Mucosa of descending colon (tissue), 3 donors: ENCODE results near the gene AHCYL2. TPM values are rescaled to one million over a fixed set of nuclear protein-coding genes. Genes with fewer than 3 reads are reported as not detected.

ENCODE experiments used
- ATAC-seq: fragments of 200-7000 bp; cut with Tn5 transposase; one replicate; pipeline ENCODE4 v1.9.1; 2020; ENCODE audit warnings: mild to moderate bottlenecking, moderate library complexity
- DNase-seq, 3 donors: peaks; one replicate each; pipeline ENCODE4 v3.0.0-alpha.2; 2020
- H3K36me3 ChIP-seq: fragments of 200-600 bp; one replicate; pipeline ENCODE4 v1.8.0; 2021; ENCODE audit warnings: low read depth, mild to moderate bottlenecking
- H3K4me1 ChIP-seq: fragments of 200-600 bp; one replicate; pipeline ENCODE4 v1.8.0; 2021; ENCODE audit warnings: low read depth, mild to moderate bottlenecking
- H3K4me3 ChIP-seq: fragments of 200-600 bp; one replicate; pipeline ENCODE4 v1.8.0; 2021; ENCODE audit warnings: mild to moderate bottlenecking
- H3K9me3 ChIP-seq: fragments of 200-600 bp; one replicate; pipeline ENCODE4 v1.8.0; 2021; ENCODE audit warnings: mild to moderate bottlenecking
- intact Hi-C, 2 donors: fragments of 100-400 bp; cut with DNase I in 1 of 2; cut with micrococcal nuclease in 1 of 2; formaldehyde crosslinking; loops; one replicate each; pipeline versions ENCODE4 v1.11.0 to v1.11.1; 2022; cut with DNase I, micrococcal nuclease
- total RNA-seq, 3 donors: library from RNA; stranded (reverse); fragmentation: NEBNext Ultra II Directional in 2 of 3; extraction: Animal tissue kit (Norgen Biotek cat#: 25700) in 2 of 3; gene quantifications; one replicate each; pipeline versions ENCODE4 v1.2.1 to v1.2.4, GENCODE V29; 2021 to 2023
- TF ChIP-seq, protein P1 (sequence below): fragments of 200-600 bp; IDR thresholded peaks from one replicate; pipeline ENCODE4 v1.8.0; 2022; ENCODE audit warnings: antibody characterized with exemption, mild to moderate bottlenecking
- donor health status: DM: no; HTN: no; CAD: no; lungs with moderate emphysema.
- donor health status: DM: no; HTN: no; CAD: no.
- donor health status: DM: no; HTN: yes; CAD: no.

AHCYL2 gene
- total RNA-seq, 3 donors from 2014 or later = 215 to 717 (median 467) TPM

DNA sequence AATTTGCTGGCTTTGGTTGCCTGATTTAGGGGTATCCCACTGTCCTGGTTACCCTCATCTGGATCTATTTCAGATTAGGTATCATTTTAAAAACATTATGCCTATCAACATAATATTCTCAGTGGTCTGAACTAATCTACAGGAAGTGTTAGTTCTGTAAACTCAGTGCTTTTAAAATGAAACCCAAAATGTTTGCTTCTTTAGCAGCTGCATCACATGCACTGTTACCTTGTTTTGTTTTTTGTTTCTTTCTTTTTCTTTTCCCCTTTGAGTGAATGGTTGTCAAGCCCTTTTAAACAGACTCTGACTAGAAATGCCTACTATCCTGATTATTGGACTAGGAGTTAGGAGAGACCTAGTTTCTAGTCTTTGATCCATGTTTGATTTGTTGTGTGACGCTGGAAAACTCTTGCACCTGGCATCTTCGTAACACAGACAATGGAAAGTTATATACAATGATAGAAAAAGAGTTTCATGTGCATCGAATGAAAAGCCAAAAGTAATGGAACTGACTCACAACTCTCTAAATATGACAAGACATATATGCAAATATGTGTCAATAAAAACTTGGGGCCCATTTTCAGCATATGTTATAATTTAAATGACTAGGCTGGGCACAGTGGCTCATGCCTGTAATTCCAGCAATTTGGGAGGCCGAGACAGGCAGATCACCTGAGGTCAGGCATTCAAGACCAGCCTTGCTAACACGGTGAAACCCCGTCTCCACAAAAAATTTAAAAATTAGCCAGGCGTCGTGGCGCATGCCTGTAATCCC is 157.1 kb downstream of the AHCYL2 start:
- TF ChIP-seq, protein P1, sequence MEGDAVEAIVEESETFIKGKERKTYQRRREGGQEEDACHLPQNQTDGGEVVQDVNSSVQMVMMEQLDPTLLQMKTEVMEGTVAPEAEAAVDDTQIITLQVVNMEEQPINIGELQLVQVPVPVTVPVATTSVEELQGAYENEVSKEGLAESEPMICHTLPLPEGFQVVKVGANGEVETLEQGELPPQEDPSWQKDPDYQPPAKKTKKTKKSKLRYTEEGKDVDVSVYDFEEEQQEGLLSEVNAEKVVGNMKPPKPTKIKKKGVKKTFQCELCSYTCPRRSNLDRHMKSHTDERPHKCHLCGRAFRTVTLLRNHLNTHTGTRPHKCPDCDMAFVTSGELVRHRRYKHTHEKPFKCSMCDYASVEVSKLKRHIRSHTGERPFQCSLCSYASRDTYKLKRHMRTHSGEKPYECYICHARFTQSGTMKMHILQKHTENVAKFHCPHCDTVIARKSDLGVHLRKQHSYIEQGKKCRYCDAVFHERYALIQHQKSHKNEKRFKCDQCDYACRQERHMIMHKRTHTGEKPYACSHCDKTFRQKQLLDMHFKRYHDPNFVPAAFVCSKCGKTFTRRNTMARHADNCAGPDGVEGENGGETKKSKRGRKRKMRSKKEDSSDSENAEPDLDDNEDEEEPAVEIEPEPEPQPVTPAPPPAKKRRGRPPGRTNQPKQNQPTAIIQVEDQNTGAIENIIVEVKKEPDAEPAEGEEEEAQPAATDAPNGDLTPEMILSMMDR = no peak
- intact Hi-C loops = no loop called here
- Histone ChIP-seq H3K9me3 (no peaks in the 10 kb centered on the region), H3K36me3 (no peaks in the 10 kb centered on the region), H3K4me1 (peaks cover 4% of the 10 kb centered on the region), H3K4me3 (no peak overlapping the region)
- no peak for DNase-seq
- ATAC-seq = no peak

DNA sequence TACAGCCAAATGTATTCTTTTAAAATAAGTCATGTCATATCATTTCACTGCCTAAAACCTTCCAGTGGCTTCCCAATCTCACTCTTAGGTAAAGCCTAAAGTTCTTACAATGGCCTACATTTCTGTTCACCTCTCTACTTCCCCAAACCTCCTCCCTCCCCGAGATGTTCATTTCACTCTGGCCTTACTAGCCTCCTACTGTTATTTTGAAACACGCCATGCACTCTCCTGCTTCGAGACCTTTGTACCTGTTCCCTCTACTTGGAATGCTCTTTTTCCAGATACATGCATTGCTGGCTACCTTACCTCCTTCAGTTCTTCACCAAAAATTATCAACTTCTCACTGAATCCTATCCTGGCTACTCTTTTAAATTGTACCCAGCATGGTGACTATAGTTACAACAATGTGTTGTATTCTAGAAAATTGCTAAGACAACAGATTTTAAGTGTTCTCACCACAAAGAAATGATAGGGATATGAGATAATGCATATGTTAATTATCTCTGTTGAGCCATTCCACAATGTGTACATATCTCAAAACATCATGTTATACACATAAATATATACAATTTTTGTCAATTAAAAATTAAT is 158.8 kb downstream of the AHCYL2 start:
- DNase-seq = no peak
- TF ChIP-seq, protein P1 = no peak
- no peaks in the 10 kb centered on the region for H3K4me1 ChIP-seq
- no peak for ATAC-seq
- intact Hi-C loops = no loop called here
- no peaks in the 10 kb centered on the region for H3K9me3 ChIP-seq
- no peak overlapping the region for H3K4me3 ChIP-seq
- no peaks in the 10 kb centered on the region for H3K36me3 ChIP-seq

DNA sequence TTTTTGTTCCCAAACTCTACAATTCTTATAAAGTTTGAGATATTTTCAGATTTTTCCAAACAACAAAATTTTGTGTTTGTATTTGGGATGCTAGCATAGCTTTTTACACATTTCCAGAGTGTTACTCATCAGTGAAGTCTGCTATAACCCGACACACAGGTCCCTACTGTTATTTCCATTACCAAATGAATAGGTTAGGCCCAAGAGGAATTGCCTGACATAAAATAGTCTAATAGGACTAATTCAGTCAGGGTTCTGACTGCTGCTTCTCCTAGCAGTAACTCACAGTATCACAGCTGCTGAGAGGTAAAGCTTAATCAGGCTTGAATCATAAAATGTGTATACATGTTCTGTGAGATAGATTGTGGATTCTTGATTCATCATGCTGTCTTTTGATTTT is 160.3 kb downstream of the AHCYL2 start:
- no peak overlapping the region for H3K4me3 ChIP-seq
- no peak for ATAC-seq
- TF ChIP-seq, protein P1 = no peak
- intact Hi-C loops = no loop called here
- H3K36me3 ChIP-seq = no peaks in the 10 kb centered on the region
- H3K4me1 ChIP-seq = no peaks in the 10 kb centered on the region
- no peaks in the 10 kb centered on the region for H3K9me3 ChIP-seq
- DNase-seq = no peak

DNA sequence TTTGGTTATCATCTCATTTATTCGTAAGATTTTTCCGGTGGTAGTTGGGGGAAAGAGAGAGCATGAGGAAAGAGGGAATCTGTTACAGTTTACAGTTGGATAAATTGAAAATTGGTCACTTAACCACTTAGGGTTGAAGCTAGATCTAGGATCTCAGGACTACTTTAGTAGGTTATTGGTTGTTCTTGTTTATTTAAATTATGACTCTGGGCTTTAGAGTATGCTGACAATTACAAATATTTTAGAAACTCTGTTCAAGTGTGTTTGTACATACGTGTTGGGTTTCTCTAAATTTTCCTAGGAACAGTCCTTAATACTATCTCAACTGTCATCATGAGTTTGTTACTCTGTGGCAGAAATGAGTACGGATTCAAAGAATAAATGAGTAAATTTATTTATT is 160.8 kb downstream of the AHCYL2 start:
- ATAC-seq (no peak), DNase-seq (no peak)
- H3K9me3 ChIP-seq = no peaks in the 10 kb centered on the region

DNA sequence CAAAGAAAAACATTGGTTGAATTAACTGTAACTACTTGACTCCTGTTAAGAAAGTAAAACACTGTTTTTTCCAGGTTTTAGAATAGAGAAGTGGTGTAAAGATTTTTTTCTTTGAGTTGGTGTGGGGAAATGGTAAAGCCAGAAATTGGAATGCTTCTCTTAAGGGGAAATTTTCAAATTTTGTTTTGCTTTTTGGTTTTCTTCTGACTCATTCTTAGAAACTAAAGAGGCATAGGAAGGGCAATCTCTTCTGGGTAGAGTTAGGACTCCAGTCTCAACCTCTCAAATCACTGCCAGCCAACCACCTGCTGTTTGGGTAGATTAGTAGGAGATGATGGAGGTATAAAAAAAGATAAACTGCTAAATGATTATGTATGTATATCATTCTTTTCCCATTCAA is 161.7 kb downstream of the AHCYL2 start:
- no peak for DNase-seq
- TF ChIP-seq, protein P1 = no peak

More for the DNA sequence above, 160.8 kb downstream of the AHCYL2 start:
- intact Hi-C loops = no loop called here
- Histone ChIP-seq H3K4me3 (no peak overlapping the region), H3K36me3 (no peaks in the 10 kb centered on the region), H3K4me1 (no peaks in the 10 kb centered on the region)
- TF ChIP-seq, protein P1 = no peak

More for the DNA sequence above, 161.7 kb downstream of the AHCYL2 start:
- Histone ChIP-seq H3K4me1 (no peaks in the 10 kb centered on the region), H3K4me3 (no peak overlapping the region), H3K9me3 (no peaks in the 10 kb centered on the region), H3K36me3 (no peaks in the 10 kb centered on the region)
- intact Hi-C loops = no loop called here
- no peak for ATAC-seq
